ENCODE data around the gene HAVCR2.

HAVCR2 gene

DNA sequence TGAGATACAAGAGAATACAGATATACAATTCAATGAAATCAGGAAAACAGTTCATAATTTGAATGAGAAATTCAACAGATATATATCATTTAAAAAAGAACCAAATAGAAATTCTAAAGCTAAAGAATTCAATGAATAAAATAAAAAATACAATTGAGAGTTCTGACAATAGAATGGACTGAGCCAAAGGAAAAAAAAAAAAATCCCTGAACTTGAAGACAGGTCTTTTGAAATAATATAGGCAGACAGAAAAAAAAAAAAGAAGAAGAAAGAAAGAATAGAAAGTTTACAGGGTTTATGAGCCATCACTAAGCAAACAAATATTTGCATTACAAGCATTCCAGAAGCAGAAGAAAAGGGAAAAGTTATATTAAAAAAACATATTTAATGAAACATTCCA, 12.9 kb upstream of the HAVCR2 start:
- Histone ChIP-seq H3K9ac (ENCODE audit: low read length) (no peak overlapping the region), H3K4me1 (ENCODE audit: control insufficient read depth, insufficient read depth, low read length) (no peaks in the 10 kb centered on the region), H3K27me3 (ENCODE audit: control insufficient read depth, insufficient read depth, low read length) (no peaks in the 10 kb centered on the region), H3K9me3 (ENCODE audit: control insufficient read depth, insufficient read depth, low read depth, low read length) (no peaks in the 10 kb centered on the region; the same call in 1 of the 2 replicates), H3K27ac (ENCODE audit: low read depth, low read length) (no peak overlapping the region), H3K4me3 (ENCODE audit: low read depth, low read length) (no peak overlapping the region), H3K36me3 (ENCODE audit: control insufficient read depth, insufficient read depth, low read length) (no peaks in the 10 kb centered on the region)

DNA sequence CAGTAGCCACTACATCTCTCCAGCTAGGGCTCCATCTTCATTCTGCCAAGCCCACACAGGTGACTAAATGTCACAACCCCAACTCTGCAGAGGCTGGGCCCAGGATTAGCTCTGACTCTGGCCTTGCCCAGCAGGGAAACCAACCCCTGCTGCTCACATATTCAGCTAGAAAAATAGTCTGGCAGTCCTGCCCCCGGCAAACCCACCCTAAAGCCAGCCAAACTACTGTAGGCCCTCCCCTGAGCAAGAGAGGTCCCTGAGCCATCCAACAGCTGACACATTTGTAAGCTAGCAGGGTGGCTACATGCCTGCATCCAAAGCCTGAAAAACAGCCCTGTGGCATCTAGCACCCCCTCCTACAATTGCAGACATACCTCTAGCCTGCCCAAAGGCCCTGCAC, 11.3 kb upstream of the HAVCR2 start:
- no peaks in the 10 kb centered on the region for H3K36me3 ChIP-seq (ENCODE audit: control insufficient read depth, insufficient read depth, low read length)

DNA sequence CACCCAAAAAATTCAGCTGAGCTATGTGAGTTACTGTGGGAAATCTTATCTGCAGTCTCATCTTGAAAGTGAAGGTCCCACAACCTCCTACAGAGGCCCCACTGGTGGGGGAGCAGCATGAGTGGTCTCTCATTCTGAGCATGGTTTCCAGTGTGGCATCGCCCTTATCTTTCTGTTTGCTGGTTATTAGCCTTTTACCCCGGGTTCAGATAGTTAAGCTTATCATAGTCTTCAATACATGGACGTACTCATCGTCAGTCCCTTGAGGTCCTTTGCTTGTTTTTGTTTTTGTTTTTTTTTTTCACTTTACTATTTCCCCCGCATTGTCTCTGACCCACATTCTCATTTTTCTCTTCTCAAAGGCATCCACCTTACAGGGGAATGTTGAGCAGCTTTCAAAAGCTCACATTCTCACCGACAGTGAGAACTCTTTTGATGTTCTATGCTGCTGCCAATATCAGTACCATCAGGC, 7.7 kb upstream of the HAVCR2 start:
- no peaks in the 10 kb centered on the region for H3K36me3 ChIP-seq (ENCODE audit: control insufficient read depth, insufficient read depth, low read length)
- no peak overlapping the region for H3K27ac ChIP-seq (ENCODE audit: low read depth, low read length)
- H3K9me3 ChIP-seq (ENCODE audit: control insufficient read depth, insufficient read depth, low read depth, low read length), result no peaks in the 10 kb centered on the region; the same call in 1 of the 2 replicates
- no peaks in the 10 kb centered on the region for H3K4me1 ChIP-seq (ENCODE audit: control insufficient read depth, insufficient read depth, low read length)
- no peak overlapping the region for H3K9ac ChIP-seq (ENCODE audit: low read length)
- no peaks in the 10 kb centered on the region for H3K27me3 ChIP-seq (ENCODE audit: control insufficient read depth, insufficient read depth, low read length)
- H3K4me3 ChIP-seq (ENCODE audit: low read depth, low read length), result no peak overlapping the region

More for the DNA sequence above, 11.3 kb upstream of the HAVCR2 start:
- Histone ChIP-seq H3K4me3 (ENCODE audit: low read depth, low read length) (no peak overlapping the region), H3K4me1 (ENCODE audit: control insufficient read depth, insufficient read depth, low read length) (no peaks in the 10 kb centered on the region), H3K9me3 (ENCODE audit: control insufficient read depth, insufficient read depth, low read depth, low read length) (no peaks in the 10 kb centered on the region; the same call in 1 of the 2 replicates), H3K27me3 (ENCODE audit: control insufficient read depth, insufficient read depth, low read length) (no peaks in the 10 kb centered on the region), H3K27ac (ENCODE audit: low read depth, low read length) (no peak overlapping the region), H3K9ac (ENCODE audit: low read length) (no peak overlapping the region)

DNA sequence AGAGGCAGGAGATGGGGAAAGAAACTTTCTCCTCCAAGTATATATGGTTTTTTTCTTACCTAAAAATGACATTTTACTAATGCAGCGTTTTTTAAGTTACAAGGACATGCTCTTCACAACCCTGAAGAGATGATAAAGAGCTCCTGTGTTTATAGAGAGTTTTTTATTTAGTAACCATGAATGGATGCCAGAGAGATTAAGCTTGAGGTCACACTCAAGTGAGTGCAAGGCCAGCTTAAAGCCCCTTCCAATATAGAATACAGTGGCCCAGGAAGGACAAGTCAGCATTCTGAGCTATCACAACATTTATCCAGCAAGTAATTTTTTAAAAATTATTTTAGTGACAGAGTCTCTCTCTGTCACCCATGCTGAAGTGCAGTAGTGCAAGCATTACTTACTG, 6.7 kb upstream of the HAVCR2 start:
- Histone ChIP-seq H3K36me3 (ENCODE audit: control insufficient read depth, insufficient read depth, low read length) (no peaks in the 10 kb centered on the region), H3K27ac (ENCODE audit: low read depth, low read length) (no peak overlapping the region), H3K9ac (ENCODE audit: low read length) (no peak overlapping the region), H3K9me3 (ENCODE audit: control insufficient read depth, insufficient read depth, low read depth, low read length) (no peaks in the 10 kb centered on the region), H3K27me3 (ENCODE audit: control insufficient read depth, insufficient read depth, low read length) (no peaks in the 10 kb centered on the region), H3K4me1 (ENCODE audit: control insufficient read depth, insufficient read depth, low read length) (no peaks in the 10 kb centered on the region), H3K4me3 (ENCODE audit: low read depth, low read length) (no peak overlapping the region)

DNA sequence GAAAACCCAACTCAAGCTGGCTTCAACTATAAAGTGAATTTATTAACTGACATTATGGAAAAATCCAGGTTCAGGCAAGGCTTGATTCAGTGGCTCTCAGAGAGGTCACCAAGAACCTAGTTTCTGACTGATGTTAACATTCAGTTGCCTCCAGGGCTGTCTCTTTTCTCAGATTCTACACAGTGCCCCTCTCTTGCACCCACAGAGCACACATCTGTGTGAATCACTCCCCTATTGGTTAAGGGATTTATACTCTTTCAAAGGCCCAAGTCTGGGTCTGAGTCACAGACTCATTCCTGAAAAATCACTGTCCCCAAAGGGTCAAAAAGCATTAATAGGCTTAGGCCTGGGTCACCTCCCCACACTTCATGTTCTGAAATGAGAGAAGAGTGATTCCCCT, 6.2 kb upstream of the HAVCR2 start:
- Histone ChIP-seq H3K4me3 (ENCODE audit: low read depth, low read length) (no peak overlapping the region), H3K27ac (ENCODE audit: low read depth, low read length) (no peak overlapping the region), H3K27me3 (ENCODE audit: control insufficient read depth, insufficient read depth, low read length) (no peaks in the 10 kb centered on the region), H3K36me3 (ENCODE audit: control insufficient read depth, insufficient read depth, low read length) (no peaks in the 10 kb centered on the region), H3K4me1 (ENCODE audit: control insufficient read depth, insufficient read depth, low read length) (no peaks in the 10 kb centered on the region), H3K9ac (ENCODE audit: low read length) (no peak overlapping the region), H3K9me3 (ENCODE audit: control insufficient read depth, insufficient read depth, low read depth, low read length) (no peaks in the 10 kb centered on the region)

DNA sequence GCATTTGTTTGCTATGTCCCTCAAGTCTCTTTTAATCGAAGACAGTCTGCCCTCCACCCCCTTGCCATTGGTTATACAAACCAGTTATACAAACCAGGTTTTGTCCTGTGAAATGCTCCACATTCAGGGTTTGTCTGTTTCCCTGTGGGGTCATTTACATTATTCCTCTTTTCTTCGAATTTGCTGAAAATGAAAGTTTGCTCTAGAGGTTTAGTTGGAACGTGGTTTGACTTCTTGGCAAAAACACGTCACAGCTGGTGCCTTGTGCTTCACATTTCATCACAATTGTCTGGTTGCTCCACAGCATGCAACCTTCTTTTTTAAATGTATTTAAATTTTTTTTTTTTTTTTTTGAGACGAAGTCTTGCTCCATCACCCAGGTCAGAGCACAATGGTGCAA, 4.2 kb upstream of the HAVCR2 start:
- no peaks in the 10 kb centered on the region for H3K9me3 ChIP-seq (ENCODE audit: control insufficient read depth, insufficient read depth, low read depth, low read length)
- H3K9ac ChIP-seq (ENCODE audit: low read length), result no peak overlapping the region
- no peaks in the 10 kb centered on the region for H3K36me3 ChIP-seq (ENCODE audit: control insufficient read depth, insufficient read depth, low read length)

DNA sequence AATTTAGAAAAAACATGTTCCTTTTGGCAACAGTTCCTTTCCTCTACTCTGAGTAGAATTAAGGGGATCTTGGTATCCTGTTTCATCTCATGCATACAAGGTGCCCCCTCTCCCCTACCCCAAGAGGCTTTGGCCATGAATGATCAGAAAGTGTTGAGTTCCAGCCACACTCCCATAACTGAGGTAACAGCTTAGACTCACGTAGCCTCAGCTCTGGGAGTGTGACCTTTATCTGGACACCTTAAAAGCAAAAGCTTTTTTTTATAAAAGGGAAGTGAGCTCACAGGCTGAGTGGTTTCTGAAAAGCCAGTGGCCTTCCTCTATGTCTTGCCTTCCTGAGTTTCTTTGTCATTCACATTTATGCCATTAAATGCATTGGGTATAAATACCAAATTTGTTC, 900 bp upstream of the HAVCR2 start:
- Histone ChIP-seq H3K36me3 (ENCODE audit: control insufficient read depth, insufficient read depth, low read length) (no peaks in the 10 kb centered on the region), H3K4me1 (ENCODE audit: control insufficient read depth, insufficient read depth, low read length) (no peaks in the 10 kb centered on the region), H3K9me3 (ENCODE audit: control insufficient read depth, insufficient read depth, low read depth, low read length) (no peaks in the 10 kb centered on the region), H3K9ac (ENCODE audit: low read length) (no peak overlapping the region), H3K27ac (ENCODE audit: low read depth, low read length) (no peak overlapping the region), H3K27me3 (ENCODE audit: control insufficient read depth, insufficient read depth, low read length) (no peaks in the 10 kb centered on the region), H3K4me3 (ENCODE audit: low read depth, low read length) (no peak overlapping the region)

More for the DNA sequence above, 4.2 kb upstream of the HAVCR2 start:
- Histone ChIP-seq H3K27me3 (ENCODE audit: control insufficient read depth, insufficient read depth, low read length) (no peaks in the 10 kb centered on the region), H3K4me1 (ENCODE audit: control insufficient read depth, insufficient read depth, low read length) (no peaks in the 10 kb centered on the region), H3K27ac (ENCODE audit: low read depth, low read length) (no peak overlapping the region), H3K4me3 (ENCODE audit: low read depth, low read length) (no peak overlapping the region)

DNA sequence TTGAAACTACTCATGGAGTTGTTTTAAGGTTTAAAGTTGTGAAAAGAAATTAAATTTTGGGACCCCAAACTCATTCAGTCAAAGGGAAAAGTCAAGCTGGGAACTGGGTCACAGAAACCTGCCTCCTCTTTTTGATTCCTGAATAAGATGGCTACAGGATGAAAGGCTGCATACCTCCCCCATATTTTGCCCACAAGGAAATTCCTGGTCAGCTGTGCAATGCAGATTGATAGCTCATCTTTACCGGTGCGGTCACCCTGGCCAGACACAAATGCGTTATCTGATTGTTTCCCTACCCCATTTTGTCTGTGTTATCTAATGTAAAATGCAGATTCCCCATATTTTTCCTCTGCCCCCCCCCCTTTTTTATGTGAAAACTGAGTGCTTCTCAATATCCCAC, 1.3 kb downstream of the HAVCR2 start:
- Histone ChIP-seq H3K27ac (ENCODE audit: low read depth, low read length) (no peak overlapping the region), H3K4me1 (ENCODE audit: control insufficient read depth, insufficient read depth, low read length) (no peaks in the 10 kb centered on the region), H3K36me3 (ENCODE audit: control insufficient read depth, insufficient read depth, low read length) (no peaks in the 10 kb centered on the region), H3K9ac (ENCODE audit: low read length) (no peak overlapping the region), H3K27me3 (ENCODE audit: control insufficient read depth, insufficient read depth, low read length) (no peaks in the 10 kb centered on the region), H3K4me3 (ENCODE audit: low read depth, low read length) (no peak overlapping the region), H3K9me3 (ENCODE audit: control insufficient read depth, insufficient read depth, low read depth, low read length) (no peaks in the 10 kb centered on the region)

DNA sequence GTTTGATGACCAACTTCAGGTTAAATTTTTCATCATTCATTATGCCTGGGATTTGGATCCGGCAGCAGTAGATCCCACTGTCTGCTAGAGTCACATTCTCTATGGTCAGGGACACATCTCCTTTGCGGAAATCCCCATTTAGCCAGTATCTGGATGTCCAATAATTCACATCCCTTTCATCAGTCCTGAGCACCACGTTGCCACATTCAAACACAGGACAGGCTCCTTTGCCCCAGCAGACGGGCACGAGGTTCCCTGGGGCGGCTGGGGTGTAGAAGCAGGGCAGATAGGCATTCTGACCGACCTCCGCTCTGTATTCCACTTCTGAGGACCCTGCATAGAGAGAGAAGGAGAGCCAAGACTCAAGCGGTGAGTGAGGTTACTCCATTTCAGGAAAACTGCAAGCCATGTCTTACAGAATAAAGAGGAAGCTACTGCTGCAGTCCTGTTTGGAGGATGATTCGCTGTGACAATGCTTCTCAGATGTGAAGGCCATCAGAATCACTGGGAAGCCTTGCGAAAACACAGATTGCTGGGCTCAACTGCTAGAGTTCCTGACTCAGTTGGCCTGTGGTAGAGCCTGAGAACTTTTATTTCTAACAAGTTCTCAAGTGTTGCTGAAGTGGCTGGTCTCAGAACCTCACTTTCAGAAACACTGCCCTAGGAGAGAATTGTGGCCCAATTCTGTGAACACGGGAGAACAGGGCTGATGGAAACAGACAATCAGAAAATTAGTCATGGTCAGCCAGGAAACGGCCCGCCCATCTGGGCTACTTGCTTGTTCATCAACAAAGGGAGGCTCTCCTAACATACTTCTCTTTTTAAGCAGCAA, 2.0 kb downstream of the HAVCR2 start:
- H3K9ac ChIP-seq (ENCODE audit: low read length), result no peak overlapping the region
- no peaks in the 10 kb centered on the region for H3K36me3 ChIP-seq (ENCODE audit: control insufficient read depth, insufficient read depth, low read length)
- H3K4me3 ChIP-seq (ENCODE audit: low read depth, low read length), result no peak overlapping the region
- H3K27ac ChIP-seq (ENCODE audit: low read depth, low read length), result no peak overlapping the region
- no peaks in the 10 kb centered on the region for H3K4me1 ChIP-seq (ENCODE audit: control insufficient read depth, insufficient read depth, low read length)
- H3K27me3 ChIP-seq (ENCODE audit: control insufficient read depth, insufficient read depth, low read length), result no peaks in the 10 kb centered on the region
- H3K9me3 ChIP-seq (ENCODE audit: control insufficient read depth, insufficient read depth, low read depth, low read length), result no peaks in the 10 kb centered on the region

DNA sequence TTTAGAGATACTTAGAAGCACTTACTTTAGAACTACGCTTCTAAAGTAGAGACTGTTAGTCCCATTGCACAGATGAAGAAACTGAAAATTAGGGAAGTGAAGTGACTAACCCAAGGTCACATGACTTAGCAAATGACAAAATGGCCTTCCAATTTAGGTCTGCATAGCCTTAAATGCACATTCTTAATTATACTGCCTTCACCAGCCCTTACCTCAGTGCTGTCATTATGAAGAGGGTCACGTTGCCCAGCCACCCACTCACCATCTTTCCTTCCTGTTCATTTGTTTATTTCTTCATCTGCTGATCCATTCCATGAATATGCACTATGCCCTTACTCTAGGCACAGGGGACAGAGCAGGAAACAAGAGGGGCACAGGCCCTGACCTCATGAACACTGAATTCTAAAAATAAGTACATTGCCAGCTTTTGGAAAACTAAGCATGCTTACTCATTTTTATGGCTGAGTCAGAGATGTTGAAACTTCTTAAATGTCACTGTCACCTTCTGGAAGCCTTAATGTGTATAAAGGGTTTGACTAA, 8.6 kb downstream of the HAVCR2 start:
- no peak overlapping the region for H3K9ac ChIP-seq (ENCODE audit: low read length)
- no peak overlapping the region for H3K27ac ChIP-seq (ENCODE audit: low read depth, low read length)

DNA sequence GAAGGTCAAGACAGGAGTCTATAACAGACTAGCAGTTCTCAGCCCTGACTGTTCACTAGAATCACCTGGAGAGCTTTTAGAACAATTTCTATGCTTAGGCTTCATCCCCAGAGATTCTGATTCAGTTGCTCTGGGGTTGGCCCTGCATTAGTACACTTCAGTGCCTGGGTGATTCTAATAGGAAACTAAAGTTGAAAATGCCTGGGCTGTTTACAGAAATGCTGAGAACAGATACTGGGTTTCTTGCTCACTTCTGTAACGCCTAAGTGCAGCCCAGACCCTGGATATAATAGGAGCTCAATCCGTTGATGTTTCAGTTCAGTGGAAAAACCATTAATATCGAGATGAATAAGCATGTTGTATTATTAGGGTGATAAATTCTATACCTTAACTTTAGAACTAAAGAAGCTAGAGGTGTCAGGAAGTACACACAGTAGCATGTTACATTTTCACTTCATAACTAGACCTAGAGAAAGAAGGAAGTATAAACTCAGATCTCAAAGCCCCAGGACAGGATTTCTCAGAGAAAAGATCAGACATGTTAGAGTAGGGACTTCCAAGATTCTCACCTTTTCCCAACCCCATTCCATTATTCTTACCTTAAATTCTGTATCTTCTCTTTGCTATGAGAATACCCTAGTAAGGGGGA, 20.4 kb downstream of the HAVCR2 start:
- Histone ChIP-seq H3K4me1 (ENCODE audit: control insufficient read depth, insufficient read depth, low read length) (no peaks in the 10 kb centered on the region), H3K27me3 (ENCODE audit: control insufficient read depth, insufficient read depth, low read length) (no peaks in the 10 kb centered on the region), H3K36me3 (ENCODE audit: control insufficient read depth, insufficient read depth, low read length) (no peaks in the 10 kb centered on the region), H3K9me3 (ENCODE audit: control insufficient read depth, insufficient read depth, low read depth, low read length) (no peaks in the 10 kb centered on the region), H3K9ac (ENCODE audit: low read length) (no peak overlapping the region), H3K27ac (ENCODE audit: low read depth, low read length) (no peak overlapping the region), H3K4me3 (ENCODE audit: low read depth, low read length) (no peak overlapping the region)

More for the DNA sequence above, 8.6 kb downstream of the HAVCR2 start:
- H3K9me3 ChIP-seq (ENCODE audit: control insufficient read depth, insufficient read depth, low read depth, low read length), result no peaks in the 10 kb centered on the region
- no peaks in the 10 kb centered on the region for H3K4me1 ChIP-seq (ENCODE audit: control insufficient read depth, insufficient read depth, low read length)
- no peaks in the 10 kb centered on the region for H3K27me3 ChIP-seq (ENCODE audit: control insufficient read depth, insufficient read depth, low read length)
- H3K36me3 ChIP-seq (ENCODE audit: control insufficient read depth, insufficient read depth, low read length), result no peaks in the 10 kb centered on the region
- no peak overlapping the region for H3K4me3 ChIP-seq (ENCODE audit: low read depth, low read length)
